8988T (cell line): ENCODE measurements around the gene FAM25C.
"Not testable (repeated sequence)": the region's sequence is repeated elsewhere in the genome, so short reads cannot be mapped to it uniquely, and the experiment has no call there.

Source experiments
- DNase-seq: peaks from one replicate; pipeline ENCODE4 v3.0.0; 2011

Gene FAM25C

DNA sequence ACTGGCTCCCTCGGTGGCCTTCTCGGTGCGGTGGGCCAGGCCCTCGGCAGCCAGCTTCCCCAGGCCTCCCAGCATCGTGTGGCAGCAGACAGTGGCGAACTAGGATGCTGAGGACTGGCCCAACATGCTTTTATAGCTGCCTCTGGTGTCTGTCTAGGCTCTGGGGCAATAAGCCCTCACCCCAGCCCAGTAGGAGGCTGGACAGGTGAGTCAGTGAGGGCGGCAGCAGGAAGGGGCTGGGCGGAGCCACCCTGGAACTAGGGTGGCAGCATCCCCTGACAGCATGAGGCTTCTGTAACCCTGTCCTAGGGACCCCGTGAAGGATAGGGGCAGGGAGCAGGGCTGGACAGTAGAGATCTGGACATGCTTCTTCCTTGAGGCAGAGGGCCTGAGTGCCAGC is at the start of gene FAM25C:
Gene FAM25C, minus strand, starts transcription at position 101 of the 400 bp plus-strand sequence. Its CDS starts 26 bp downstream, at position 75.
- DNase-seq: not testable (repeated sequence)

DNA sequence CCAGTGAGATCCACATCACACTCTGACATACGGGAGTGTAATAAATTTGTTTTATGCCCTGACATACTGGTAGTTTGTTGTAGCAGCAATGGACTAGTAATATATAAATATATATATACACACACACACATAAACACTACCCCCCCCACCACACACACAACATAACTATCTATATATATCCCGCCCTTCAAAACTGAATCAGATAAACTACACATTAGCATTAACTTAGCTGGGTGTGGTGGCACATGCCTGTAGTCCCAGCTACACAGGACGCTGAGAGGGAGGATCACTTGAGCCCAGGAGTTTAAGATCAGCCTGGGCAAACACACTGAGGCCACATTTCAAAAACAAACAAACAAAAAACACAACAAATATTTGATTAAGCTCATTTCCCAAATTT is 45.0 kb upstream of the FAM25C start:
- DNase-seq: not testable (repeated sequence)

DNA sequence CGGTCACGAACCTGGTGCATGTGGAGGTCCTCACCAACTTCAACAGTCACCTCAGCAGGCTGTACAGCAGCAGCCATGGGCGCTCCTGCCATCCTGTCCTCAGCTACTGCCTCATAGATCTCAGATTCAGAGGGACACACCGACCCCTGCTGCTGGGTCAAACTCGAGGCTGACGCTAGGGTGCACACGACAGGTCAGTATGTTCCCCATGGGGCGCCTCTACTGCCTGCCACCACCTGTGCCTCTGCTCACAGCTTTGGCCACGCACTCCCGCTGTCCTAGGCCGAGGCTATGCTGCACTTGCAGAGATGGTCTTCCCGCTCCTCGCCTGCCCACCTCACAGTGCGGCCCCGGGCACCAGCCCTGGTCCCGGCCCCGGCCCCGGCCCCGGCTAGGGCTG is 31.8 kb upstream of the FAM25C start:
- not testable (repeated sequence) for DNase-seq

DNA sequence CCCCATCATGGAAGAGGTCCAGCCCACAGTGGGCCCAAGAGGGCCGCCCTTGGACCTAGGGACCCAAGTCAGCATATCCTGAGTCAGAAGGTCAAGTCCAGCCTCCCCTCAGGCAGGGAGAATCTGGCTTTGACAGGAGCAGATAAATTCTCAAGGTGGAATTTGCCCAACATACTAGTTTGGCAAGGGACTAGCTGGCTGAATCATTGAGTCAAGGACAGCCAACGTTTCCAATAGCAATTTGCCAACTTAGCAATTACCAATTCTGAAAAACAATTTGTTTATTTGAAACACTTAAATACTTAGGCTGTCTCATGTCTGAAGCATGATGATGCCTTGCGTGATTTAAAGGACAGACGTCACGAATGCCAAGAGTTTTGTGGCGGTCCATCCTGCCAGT is 2.7 kb upstream of the FAM25C start:
- not testable (repeated sequence) for DNase-seq

DNA sequence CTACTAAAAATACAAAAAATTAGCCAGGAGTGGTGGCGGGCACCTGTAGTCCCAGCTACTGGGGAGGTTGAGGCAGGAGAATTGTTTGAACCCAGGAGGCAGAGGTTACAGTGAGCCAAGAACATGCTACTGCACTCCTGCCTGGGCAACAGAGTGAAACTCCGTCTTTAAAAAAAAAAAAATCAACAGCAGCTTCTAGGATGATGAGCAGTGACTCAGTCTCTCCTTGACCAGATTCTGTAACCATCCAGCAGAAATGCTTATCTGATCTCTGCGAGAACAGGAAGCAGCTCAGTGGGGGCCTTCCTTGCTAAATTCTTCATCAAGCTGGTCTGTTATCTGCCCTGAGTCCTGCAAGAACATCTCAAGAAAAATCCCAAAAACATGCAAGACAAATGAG is 5.5 kb downstream of the FAM25C start:
- DNase-seq: not testable (repeated sequence)

DNA sequence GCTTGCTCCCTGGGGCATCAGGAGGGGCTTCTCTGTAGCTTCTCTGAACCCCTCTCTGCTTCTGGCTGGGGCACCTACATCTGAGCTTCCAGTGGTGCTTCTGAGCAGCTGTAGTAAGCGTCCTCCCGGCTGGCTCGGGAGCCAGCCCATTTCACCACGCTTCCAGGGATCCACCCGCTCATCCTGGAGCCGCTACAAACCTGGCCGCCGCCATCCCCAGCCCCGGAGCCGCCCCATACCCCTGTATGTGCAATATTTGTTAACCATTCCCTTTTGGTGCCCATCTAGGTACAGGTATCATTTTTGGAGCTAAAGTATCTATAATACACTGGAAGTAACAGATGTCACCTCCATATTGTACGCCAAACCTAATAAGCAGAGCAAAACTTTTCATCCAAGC is 7.0 kb downstream of the FAM25C start:
- not testable (repeated sequence) for DNase-seq

DNA sequence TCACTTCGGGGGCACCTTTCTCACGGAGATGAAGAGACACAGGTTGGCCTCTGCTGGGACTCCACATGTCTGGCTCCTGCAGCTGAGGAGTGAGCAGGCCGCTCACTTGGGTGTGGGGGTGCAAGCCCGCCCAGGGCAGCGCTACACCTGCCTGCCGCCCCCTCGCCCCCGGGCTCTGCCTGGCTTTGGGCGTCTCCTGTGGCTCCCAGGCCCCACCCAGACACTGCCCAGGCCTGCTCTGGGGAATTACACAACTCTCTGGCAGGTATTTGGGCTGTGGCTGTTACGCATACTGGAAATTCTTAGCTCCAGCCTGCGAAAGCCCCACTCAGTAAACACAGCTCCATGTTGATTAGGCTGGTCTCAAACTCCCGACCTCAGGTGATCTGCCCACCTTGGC is 7.9 kb downstream of the FAM25C start:
- not testable (repeated sequence) for DNase-seq

DNA sequence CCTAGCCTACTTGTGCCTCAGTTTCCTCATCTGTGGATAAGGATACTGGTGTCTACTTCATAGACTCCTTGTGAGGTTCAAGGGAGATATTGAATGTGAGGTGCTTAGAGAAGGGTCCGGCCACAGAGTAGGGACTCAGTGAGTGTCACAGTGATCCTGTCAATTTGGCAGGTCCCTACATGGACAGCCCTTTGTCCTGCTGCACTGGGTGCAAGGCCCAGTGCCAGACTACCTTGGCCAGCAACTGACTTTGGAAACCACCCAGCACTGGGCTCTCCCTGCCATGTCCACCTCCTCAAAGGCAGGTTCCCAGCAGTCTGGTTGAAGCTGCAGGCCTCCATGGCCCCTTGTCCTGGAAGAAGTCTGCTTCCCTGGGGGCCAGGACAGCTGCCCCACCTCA is 9.5 kb downstream of the FAM25C start:
- not testable (repeated sequence) for DNase-seq

DNA sequence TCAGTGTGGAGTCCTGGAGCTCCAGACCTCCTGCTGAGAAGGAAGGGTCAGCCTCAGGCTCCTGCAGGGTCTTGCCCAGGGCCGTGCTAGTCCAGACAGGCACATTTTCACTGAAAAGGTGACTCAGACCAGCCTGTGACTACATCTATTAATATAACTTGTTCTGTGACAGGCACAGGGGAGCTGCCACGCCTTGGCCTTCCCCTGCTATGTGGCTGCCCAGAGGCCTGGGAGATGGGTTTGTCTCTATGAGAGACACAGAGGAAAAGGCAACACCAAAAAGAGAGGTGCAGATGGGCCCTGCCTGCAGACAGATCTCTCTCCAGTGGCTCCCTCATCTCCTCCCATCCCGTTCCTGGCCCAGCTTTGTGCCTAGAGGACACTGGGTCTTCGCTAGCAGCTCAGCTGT is 10.0 kb downstream of the FAM25C start:
- DNase-seq: not testable (repeated sequence)

DNA sequence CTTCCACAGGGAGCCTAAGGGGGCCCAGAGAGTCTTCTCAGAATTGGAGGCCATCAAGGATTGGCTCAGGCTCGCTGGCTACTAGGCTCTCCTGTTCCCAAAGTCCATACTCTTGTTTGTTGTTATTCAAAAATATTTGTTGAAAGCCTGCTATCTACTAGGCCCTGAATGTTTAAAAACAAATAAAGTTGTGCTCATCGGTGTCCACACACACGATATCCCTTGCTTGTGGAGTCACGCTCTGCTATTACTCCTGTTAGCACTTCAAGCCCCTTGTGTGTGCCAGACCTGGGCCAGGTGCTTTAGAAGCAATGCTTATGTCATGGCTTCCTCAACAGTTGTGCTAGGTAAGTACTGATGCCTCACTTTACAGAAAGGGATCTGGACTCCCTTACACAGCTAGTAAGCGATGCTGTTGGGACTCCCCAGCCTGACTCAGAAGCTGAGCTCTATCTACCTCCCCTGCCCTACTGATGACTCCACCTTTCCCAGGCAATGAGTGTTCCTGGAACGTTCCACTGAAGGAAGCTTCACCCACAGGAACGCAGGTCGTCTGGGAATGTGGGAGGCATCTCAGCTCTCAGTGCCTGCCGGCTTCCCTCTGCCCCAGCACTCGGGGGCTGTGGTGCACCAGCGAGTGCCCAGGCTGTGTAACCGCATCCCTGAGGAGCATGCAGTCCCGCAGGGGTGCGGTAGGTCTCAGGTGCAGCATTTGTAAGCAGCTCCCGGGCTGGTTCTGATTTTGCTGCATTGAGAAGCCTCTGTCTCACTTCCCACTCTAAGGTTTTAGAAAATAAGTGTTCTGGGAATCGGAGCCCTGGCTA is 10.7 kb downstream of the FAM25C start:
- DNase-seq: not testable (repeated sequence)

DNA sequence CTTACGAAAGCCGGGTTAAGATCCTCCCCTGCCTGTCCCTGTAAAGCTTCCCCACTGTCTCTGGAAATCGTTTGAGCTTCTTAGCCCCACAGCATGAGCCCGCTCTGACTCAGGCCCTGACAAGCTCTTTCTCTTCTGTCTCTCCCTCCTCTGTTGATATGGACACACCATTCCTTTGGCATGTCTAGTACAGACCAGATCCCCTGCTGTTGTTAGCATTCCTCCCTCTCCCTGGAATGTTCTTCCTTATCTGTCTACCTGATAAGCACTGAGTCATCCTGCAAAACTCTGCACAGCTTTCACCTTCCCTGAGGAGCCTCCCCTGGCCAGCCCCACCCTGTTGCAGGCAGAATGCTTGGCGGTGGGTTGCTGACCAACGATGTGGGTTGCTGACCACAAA is 11.6 kb downstream of the FAM25C start:
- DNase-seq: not testable (repeated sequence)

DNA sequence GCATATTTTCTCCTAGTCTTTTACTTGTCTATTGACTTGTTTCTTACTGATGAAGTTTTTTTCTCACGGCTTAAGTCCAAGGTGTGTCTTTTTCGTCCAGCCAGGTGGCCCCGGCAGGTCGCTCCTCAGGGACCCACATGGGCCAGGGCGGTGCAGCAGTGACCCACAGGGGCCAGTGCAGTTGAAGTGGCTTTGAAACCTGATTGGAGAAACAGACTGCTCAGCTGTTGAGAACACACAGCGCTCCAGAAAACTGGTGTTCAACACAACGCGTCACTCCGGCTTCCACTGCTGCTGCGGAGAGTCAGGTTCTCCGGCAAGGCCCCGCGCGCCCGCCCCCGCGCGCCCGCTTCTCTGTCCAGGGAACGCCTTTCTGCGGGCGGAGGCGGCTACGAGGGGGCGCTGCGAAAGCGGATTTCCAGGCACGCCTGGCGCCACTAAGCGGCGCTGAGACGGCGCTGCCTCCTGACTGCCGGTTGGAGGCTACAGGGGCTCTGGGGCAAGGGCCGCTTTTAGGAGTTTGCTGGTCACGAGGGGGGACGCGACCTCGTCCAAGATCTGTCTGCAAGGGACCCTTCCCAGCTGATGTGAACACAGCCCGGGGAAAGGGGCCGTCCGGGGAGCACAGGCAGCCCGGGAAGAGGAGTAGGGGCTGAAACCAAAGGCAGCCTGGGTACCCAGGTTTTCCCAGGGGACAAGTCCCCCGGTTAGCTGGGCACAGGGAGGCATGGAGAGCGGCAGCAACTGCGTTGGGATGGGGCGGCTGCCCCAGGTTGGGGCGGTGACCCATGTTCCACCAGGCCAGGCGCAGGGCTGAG is 13.0 kb downstream of the FAM25C start:
- DNase-seq: not testable (repeated sequence)

DNA sequence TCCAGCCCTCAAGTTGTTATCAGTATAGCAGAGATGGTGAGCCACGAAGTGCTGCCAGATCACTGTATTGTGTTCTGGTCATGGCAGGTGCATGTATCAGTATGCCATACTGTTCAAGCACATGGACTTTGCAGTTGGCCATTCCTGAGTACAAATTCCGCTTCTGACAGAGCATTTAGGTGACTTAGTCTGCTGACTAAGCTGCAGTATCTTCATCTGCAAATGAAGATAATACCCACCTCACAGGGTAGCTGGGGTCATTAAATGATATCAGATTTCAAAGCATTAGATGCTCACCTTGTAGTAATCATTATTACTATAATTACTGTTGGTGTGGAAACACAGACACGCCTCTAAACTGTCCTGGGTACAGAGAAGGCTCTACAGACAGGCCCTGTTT is 24.2 kb downstream of the FAM25C start:
- not testable (repeated sequence) for DNase-seq

DNA sequence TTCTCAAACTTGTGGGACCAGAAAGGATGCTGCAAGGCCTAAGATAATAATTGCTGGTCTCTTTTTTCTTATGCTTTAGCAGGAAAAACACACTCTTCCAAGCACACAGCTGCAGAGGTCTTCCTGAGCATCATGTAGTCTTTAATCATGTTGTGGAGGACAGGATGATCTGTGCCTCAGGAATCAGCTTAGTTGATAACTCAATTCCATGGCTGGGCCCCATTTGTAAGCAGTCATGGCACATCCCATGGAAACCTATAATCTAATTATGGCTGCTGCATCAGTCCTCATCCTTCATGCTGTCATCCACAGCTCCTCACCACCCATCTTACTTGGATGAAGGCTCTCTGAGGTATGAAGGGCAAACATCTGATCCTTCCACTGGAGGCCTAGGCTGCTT is 26.5 kb downstream of the FAM25C start:
- DNase-seq: not testable (repeated sequence)

DNA sequence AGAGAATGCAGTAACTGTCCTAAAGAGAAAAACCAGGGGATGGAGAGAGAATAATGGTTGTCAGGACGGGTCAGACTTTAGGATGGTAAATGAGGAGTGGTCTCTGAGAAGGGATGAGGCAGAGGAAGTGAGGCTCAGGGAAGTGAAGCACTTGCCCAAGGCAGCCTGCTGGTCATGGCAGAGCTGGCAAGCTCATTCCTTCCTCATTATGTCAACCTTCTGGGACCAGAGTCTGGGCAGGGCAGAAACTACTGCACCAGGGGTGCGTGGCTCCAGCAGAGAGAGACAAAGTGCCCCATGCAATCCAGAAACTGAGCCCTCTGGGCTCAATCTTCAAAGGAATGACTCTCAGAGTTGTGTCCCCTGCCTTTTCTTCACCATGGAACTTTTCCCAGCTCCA is 27.5 kb downstream of the FAM25C start:
- not testable (repeated sequence) for DNase-seq

DNA sequence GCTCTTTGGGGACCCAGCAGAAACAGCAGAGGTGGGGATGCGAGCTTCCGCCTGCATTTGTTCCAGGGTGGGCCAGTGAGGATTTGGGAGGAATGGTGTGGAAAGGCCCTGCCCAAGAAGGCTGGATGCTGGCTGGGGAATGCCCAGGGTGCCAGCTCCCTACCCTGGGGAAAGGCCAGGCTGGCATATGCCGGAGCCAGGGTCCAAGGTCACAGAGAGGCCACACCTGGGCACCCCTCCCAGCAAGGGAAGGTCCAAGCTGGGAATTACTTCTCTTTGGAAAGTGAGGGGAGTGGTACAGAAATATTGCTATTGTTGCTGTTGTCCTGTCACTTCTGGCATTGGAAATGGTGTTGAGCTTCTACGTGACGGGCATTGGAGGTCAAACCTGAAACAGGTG is 28.0 kb downstream of the FAM25C start:
- not testable (repeated sequence) for DNase-seq

DNA sequence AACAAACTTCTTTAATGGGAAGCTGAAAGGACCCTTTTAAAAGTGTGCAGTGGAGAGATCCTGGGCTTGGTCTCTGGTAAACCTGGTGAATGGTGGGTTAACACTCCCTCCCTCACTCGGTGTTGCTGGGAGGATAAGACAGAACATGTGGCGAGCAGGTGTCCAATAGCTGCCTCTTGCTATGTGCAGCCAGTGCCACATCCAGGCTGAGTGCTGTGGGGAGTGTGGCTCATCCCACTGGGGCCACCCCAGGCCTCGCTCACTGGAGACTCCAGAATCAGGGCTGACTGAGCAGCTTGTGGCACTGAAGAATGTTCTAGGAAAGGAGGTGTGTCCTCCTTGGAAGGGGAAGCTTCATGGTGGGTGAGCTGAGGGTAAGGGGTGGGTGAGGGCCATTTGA is 29.5 kb downstream of the FAM25C start:
- not testable (repeated sequence) for DNase-seq

DNA sequence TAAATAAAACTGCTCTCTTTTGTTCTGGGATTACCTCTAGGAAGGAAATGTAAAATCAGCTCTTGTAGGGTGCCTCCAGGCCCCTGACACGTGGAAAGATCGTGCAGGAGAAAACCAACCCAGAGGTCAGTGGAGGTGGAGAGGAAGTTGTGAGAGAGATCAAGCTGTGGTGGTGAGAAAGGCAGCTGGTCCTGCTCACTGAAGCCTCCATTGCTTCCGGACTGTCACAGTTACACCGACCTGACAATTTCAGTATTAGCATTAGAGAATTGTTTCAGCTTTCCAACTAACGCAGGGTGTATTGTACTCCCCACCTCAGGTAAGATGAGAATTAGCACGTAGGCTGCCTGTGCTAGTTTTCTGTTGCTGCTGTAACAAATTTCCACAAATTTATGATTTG is 30.6 kb downstream of the FAM25C start:
- DNase-seq: not testable (repeated sequence)

DNA sequence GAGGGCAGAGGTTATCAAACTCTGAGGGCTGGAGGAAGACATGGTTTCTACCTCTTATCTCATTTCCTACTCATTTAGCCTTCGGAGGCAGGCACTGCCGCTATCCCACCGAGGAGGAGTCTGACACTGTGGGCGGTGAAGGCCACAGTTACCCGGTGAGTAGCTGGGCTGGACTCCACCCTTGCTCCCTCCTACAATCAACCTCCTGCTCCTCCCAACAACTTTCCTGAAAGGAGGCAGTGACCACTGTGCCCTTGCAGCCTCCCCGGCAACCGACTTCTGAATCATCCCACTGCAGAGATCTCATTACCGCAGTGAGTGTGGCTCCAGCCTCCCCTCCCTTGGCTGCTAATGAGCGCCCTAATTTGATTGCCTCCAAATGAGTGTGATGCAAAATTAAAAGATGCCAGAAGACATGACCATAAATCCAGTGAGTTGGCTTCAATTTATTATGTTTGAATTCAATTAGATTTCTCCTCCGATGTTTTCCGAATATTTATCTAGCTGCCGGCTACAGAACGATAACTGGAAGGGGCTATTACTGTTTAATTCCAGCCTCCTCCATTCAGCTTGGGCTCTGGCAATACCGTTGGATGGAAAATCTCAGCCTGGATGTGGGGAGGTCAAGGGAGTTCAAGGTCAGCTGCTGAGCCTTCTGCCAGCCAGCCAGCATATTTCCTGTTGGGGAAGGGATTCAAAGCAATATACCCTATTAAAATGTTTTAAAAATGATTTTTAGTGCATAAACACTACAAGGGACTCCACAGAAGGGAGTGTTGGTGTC is 35.1 kb downstream of the FAM25C start:
- not testable (repeated sequence) for DNase-seq

DNA sequence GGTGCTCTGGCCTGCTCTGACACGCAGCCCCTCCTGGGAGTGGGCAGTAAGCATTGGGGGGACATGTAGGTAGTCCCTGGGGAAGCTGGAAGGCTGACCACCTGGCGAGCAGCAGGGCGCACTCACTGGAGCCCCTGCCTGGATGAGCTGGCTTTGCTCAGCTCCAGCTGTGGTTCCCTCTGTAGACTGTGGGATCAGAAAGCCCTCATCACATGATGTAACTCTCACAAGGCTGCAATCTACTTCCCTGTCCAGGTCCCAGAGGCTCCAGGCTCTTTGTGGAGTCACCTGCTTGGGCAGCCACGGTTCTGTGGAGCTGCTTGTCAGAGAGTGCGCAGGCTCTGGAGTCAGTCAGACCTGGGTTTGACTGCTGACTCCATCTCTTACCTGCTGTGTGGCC is 36.8 kb downstream of the FAM25C start:
- DNase-seq: not testable (repeated sequence)

DNA sequence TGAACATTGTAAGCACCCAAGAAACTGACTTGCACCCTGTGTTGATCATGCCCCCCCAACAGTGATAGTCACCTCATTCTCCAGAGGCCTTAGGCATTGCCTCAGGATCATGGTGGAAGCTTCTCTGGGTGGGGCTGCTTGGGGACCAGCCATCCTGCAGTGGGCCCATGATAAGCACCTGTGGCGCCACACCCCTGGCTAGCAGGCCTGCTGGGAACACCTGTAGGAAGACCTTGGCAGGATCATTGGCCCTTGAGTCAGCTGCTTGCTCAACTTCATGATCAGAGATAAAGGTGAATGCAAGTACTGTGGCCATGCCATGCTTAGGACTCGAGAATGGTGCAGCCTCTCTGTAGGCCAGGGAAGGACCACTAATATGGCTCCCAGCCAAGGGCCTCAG is 38.9 kb downstream of the FAM25C start:
- DNase-seq: not testable (repeated sequence)

DNA sequence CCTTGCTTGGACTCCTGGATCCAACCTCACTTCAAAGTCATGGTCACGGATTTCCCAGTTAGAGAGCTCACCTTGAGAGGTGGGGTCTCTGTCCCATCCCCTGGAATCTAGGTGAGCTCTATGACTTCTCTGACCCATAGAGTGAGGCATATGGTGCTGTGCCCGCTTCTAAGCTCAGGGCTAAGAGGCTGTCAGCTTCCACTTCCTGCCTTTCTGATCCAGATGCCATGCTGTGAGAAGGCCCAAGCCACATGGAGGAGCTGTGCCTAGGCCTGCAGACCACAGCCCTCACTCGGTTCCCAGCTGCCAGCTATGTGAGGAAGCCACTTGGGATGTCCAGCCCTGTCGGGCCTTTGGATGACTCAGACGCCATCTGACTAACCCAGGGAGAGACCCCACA is 39.9 kb downstream of the FAM25C start:
- DNase-seq: not testable (repeated sequence)

DNA sequence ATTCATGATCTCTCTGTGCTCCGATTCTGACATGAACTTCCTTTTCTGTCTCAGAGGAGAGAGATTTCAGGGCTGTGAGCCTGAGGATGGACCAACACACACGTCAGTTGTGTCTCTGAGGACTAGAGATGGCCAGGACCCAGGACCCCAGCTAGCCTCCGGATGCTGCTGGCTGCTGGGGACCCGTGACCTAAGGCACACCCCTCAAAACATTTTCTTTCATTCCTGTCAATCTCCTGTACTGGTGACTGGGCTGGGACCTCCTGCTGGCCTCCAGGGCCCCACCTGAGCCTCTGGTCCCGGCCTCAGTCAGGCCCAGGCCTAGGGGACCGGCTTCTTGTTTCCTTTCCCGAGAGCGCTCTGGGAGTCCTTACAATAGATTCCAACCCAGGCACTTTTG is 42.4 kb downstream of the FAM25C start:
- DNase-seq: not testable (repeated sequence)
